HEK293T (cell line): ENCODE data around the gene FRAT2.

Experiments used
- FOXA1 ChIP-seq: fragments of 450-650 bp; IDR thresholded peaks from 2 replicates; pipeline ENCODE4 v1.6.1; 2016; ENCODE audit warnings: mild to moderate bottlenecking
- HDGF ChIP-seq: fragments of 450-650 bp; IDR thresholded peaks from 2 replicates; pipeline ENCODE4 v1.6.1; 2017; ENCODE audit warnings: antibody characterized with exemption, borderline replicate concordance
- SUZ12 ChIP-seq: fragments of 450-650 bp; IDR thresholded peaks from 2 replicates; pipeline ENCODE4 v1.6.1; 2016; ENCODE audit warnings: mild to moderate bottlenecking

DNA sequence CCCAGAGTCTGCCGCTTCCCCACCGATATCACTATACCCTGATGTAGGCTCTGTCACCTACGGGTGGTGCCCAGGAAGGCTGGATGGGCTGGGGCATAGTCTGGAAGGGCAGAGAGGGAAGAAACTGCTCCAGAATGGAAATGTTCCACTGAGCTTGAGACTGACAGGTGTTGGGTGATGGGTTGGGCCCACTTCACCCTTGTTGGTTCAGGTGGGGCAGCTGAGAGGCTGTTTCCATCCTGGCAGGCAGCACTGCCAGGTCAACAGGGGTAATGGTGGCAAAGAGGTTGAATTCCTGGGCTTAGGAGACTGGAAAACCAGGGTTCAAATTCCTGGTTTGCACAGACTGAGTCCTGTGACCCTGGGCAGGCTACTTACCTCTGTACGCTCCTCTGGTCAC is 28.5 kb upstream of the FRAT2 start:
- no peak for TF ChIP-seq SUZ12
- TF ChIP-seq HDGF, result no peak
- no peak for TF ChIP-seq FOXA1
